Keratinocyte (primary cell): Measurements from ENCODE around the gene MED25. TPM values are rescaled to one million over a fixed set of nuclear protein-coding genes. Genes with fewer than 3 reads are reported as not detected.

Experiments
- DNase-seq: peaks from one replicate; pipeline ENCODE4 v3.0.0-alpha.2; 2011; ENCODE audit warnings: low read depth, missing footprints, low spot score
- FAIRE-seq: peaks from 2 replicates; lab custom pipeline; 2011; peaks lifted over from hg19 to GRCh38; lab: Jason Lieb, UNC
- H2AFZ ChIP-seq: 2 replicates; pipeline ENCODE4 v1.6.0; 2012; ENCODE audit warnings: low read length, control low read depth, inconsistent platforms; ENCODE audit not compliant: control insufficient read depth
- H3K27ac ChIP-seq: 2 replicates; pipeline ENCODE4 v1.5.1; 2011; ENCODE audit warnings: low read length; ENCODE audit not compliant: control insufficient read depth, insufficient read depth
- H3K27me3 ChIP-seq: 3 replicates; pipeline ENCODE4 v1.6.0; 2011; ENCODE audit warnings: low read length; ENCODE audit not compliant: control insufficient read depth, insufficient read depth; ENCODE audit errors: extremely low read depth
- H3K36me3 ChIP-seq, 2 experiments: 2 replicates in 1 of 2; 3 replicates in 1 of 2; pipeline ENCODE4 v1.5.1; 2011; ENCODE audit warnings: low read length in 2 of 2, mild to moderate bottlenecking in 1 of 2; ENCODE audit not compliant: control insufficient read depth in 2 of 2, insufficient read depth in 2 of 2; ENCODE audit errors: extremely low read depth in 1 of 2
- H3K4me1 ChIP-seq: 3 replicates; pipeline ENCODE4 v1.5.1; 2011; ENCODE audit warnings: low read length; ENCODE audit not compliant: control insufficient read depth, insufficient read depth; ENCODE audit errors: extremely low read depth
- H3K4me2 ChIP-seq: 3 replicates; pipeline ENCODE4 v1.6.0; 2011; ENCODE audit warnings: low read depth, low read length; ENCODE audit not compliant: control insufficient read depth, insufficient read depth; ENCODE audit errors: extremely low read depth
- H3K4me3 ChIP-seq, 3 experiments: fragments of 200-600 bp in 1 of 3; sonication (generic) in 1 of 3; 2 replicates in 2 of 3; 3 replicates in 1 of 3; pipeline ENCODE4 v1.5.1; 2011 to 2016; ENCODE audit warnings: low read length in 3 of 3, mild to moderate bottlenecking in 3 of 3, control low read depth in 2 of 3, inconsistent platforms in 1 of 3, low read depth in 1 of 3, mixed read lengths in 1 of 3, mixed run types in 1 of 3, moderate library complexity in 1 of 3; ENCODE audit not compliant: control insufficient read depth in 2 of 3, insufficient read depth in 2 of 3; ENCODE audit errors: extremely low read depth in 1 of 3
- H3K79me2 ChIP-seq: 2 replicates; pipeline ENCODE4 v1.6.0; 2012; ENCODE audit warnings: low read length; ENCODE audit not compliant: control insufficient read depth, insufficient read depth
- H3K9ac ChIP-seq: 3 replicates; pipeline ENCODE4 v1.6.0; 2011; ENCODE audit warnings: low read length; ENCODE audit not compliant: control insufficient read depth, insufficient read depth; ENCODE audit errors: extremely low read depth
- H3K9me1 ChIP-seq: 3 replicates; pipeline ENCODE4 v1.6.0; 2011; ENCODE audit warnings: low read length; ENCODE audit not compliant: control insufficient read depth, insufficient read depth; ENCODE audit errors: extremely low read depth
- H3K9me3 ChIP-seq: 2 replicates; pipeline ENCODE4 v1.5.1; 2012; ENCODE audit warnings: low read depth, low read length; ENCODE audit not compliant: control insufficient read depth
- H4K20me1 ChIP-seq: 3 replicates; pipeline ENCODE4 v1.6.0; 2011; ENCODE audit warnings: low read length; ENCODE audit not compliant: control insufficient read depth, insufficient read depth; ENCODE audit errors: extremely low read depth
- EZH2 ChIP-seq: IDR thresholded peaks from one replicate; pipeline ENCODE4 v1.6.1; 2012; ENCODE audit warnings: inconsistent platforms, mild to moderate bottlenecking, low read length, moderate library complexity
- dilution Hi-C: fragments of 300-500 bp; cut with MboI; formaldehyde crosslinking; loops from one replicate; pipeline ENCODE4 v1.7.0; 2020; ENCODE audit warnings: low sequenced_read_pairs; ENCODE audit not compliant: extremely low pct_ligation_motif_present
- polyA plus RNA-seq, 5 experiments: library from polyadenylated mRNA; depleted of rRNA in 3 of 5; stranded (reverse) in 3 of 5; stranded (forward) in 1 of 5; unstranded in 1 of 5; fragments of >200 nt; gene quantifications; 1 replicate in 1 of 5; 2 replicates in 3 of 5; 3 replicates in 1 of 5; pipeline versions ENCODE4 v1.2.1 to v1.2.3, GENCODE V29; 2011 to 2012; ENCODE audit warnings: missing spikeins in 2 of 5, low read depth in 1 of 5, low replicate concordance in 1 of 5
- TF ChIP-seq, protein P1 (sequence below), 3 experiments: IDR thresholded peaks in 1 of 3; conservative IDR thresholded peaks in 1 of 3; optimal IDR thresholded peaks in 1 of 3; 2 replicates in 2 of 3; 3 replicates in 1 of 3; pipeline versions ENCODE3 to v1.5.1; 2011; ENCODE audit warnings: low read length in 3 of 3, mild to moderate bottlenecking in 3 of 3, moderate library complexity in 2 of 3, control low read depth in 1 of 3, inconsistent platforms in 1 of 3; ENCODE audit not compliant: insufficient read depth in 2 of 3; ENCODE audit errors: extremely low read depth in 1 of 3

MED25 gene
- polyA plus RNA-seq, 1 donor (not counting 4 experiments of a cell fraction or from before 2014, with no cell fraction given): 12.5 TPM

DNA sequence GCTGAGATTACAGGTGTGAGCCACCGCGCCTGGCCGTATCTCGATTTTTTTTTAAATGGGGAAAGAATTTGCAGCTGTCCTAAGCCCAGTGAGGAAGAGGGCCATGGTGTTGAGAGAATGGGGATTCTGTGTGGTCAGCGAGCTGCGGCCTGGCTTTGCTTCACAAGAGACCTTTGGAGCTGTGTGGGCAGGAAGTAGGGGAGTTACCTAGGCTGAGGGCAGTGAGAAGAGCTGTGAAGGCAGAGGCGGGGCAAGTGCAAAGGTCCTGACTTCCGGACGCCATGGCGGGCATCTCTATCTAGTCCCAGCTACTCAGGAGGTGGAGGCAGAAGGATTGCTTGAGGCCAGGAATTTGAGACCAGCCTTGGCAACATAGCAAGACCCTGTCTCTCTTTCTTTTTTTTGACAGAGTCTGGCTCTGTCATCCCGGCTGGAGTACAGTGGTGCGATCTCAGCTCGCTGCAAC lies 46.4 kb upstream of the MED25 start:
- Histone ChIP-seq H3K4me3 (no peak overlapping the region), H2AFZ (no peak overlapping the region), H3K36me3 (peaks cover 5 to 10% of the 10 kb centered on the region in 2 experiments), H4K20me1 (peaks cover 9% of the 10 kb centered on the region), H3K9me3 (no peaks in the 10 kb centered on the region), H3K4me1 (peaks cover 18% of the 10 kb centered on the region), H3K9ac (no peak overlapping the region), H3K4me2 (no peak overlapping the region), H3K9me1 (peaks cover 6% of the 10 kb centered on the region), H3K79me2 (peaks cover 71% of the 10 kb centered on the region), H3K27ac (no peak overlapping the region), H3K27me3 (no peaks in the 10 kb centered on the region)
- TF ChIP-seq, protein P1, sequence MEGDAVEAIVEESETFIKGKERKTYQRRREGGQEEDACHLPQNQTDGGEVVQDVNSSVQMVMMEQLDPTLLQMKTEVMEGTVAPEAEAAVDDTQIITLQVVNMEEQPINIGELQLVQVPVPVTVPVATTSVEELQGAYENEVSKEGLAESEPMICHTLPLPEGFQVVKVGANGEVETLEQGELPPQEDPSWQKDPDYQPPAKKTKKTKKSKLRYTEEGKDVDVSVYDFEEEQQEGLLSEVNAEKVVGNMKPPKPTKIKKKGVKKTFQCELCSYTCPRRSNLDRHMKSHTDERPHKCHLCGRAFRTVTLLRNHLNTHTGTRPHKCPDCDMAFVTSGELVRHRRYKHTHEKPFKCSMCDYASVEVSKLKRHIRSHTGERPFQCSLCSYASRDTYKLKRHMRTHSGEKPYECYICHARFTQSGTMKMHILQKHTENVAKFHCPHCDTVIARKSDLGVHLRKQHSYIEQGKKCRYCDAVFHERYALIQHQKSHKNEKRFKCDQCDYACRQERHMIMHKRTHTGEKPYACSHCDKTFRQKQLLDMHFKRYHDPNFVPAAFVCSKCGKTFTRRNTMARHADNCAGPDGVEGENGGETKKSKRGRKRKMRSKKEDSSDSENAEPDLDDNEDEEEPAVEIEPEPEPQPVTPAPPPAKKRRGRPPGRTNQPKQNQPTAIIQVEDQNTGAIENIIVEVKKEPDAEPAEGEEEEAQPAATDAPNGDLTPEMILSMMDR (optimal IDR thresholded peaks at IDR 0.05 in 1 of 3, IDR thresholded peaks at IDR 0.05 in 1 of 3, conservative IDR thresholded peaks at IDR 0.05 in 1 of 3; ENCODE audit: extremely low read depth in 1 of 3, insufficient read depth in 2 of 3, low read length in 3 of 3): no peak
- no peak for TF ChIP-seq EZH2
- dilution Hi-C loops: no loop called here
- no peak for DNase-seq
- FAIRE-seq: no peak

- H3K4me3 ChIP-seq: no peak overlapping the region
- H3K4me1 ChIP-seq: peaks cover 13% of the 10 kb centered on the region
- no peak overlapping the region for H2AFZ ChIP-seq
- dilution Hi-C loops: no loop called here
- TF ChIP-seq, protein P1 (optimal IDR thresholded peaks at IDR 0.05 in 1 of 3, IDR thresholded peaks at IDR 0.05 in 1 of 3, conservative IDR thresholded peaks at IDR 0.05 in 1 of 3; ENCODE audit: extremely low read depth in 1 of 3, insufficient read depth in 2 of 3, low read length in 3 of 3): no peak
- no peak for TF ChIP-seq EZH2
- H3K79me2 ChIP-seq: peaks cover 63% of the 10 kb centered on the region
- no peaks in the 10 kb centered on the region for H3K27me3 ChIP-seq
- H3K9me3 ChIP-seq: no peaks in the 10 kb centered on the region
- H3K9me1 ChIP-seq: peaks cover 6% of the 10 kb centered on the region
- peak overlapping the region; percentile 9 for H3K9ac ChIP-seq
- H4K20me1 ChIP-seq: peaks cover 9% of the 10 kb centered on the region
- FAIRE-seq (no peak), DNase-seq (no peak)
- H3K27ac ChIP-seq: no peak overlapping the region
- H3K4me2 ChIP-seq: no peak overlapping the region
- peaks cover 5 to 10% of the 10 kb centered on the region in 2 experiments for H3K36me3 ChIP-seq
Measured at GRCh38 chr19:49772850-49773432, 45.1 kb upstream of the MED25 start.
